Endodermal cell (in vitro differentiated cells): ENCODE data around the gene COQ2. TPM values are rescaled to one million over a fixed set of nuclear protein-coding genes. Genes with fewer than 3 reads are reported as not detected.
A peak's percentile ranks its signal among the peaks of the same experiment; 100 is the strongest.

Experiments used
- DNase-seq: peaks from one replicate; pipeline ENCODE4 v3.0.0-alpha.2; 2017
- H3K27ac ChIP-seq: 2 replicates; pipeline ENCODE4 v1.5.1; 2013; ENCODE audit warnings: mild to moderate bottlenecking, low read depth, low read length, moderate library complexity
- H3K27me3 ChIP-seq: 2 replicates; pipeline ENCODE4 v1.6.1; 2013; ENCODE audit warnings: mild to moderate bottlenecking, low read length, moderate library complexity; ENCODE audit not compliant: insufficient read depth, control insufficient read depth, poor library complexity, severe bottlenecking
- H3K36me3 ChIP-seq: 2 replicates; pipeline ENCODE4 v1.7.0; 2013; ENCODE audit warnings: mild to moderate bottlenecking, low read length, moderate library complexity; ENCODE audit not compliant: control insufficient read depth, insufficient read depth
- H3K4me1 ChIP-seq: one replicate; pipeline ENCODE4 v1.7.0; 2013; ENCODE audit warnings: low read length; ENCODE audit not compliant: control insufficient read depth, insufficient read depth
- H3K4me3 ChIP-seq: 2 replicates; pipeline ENCODE4 v1.5.1; 2013; ENCODE audit warnings: mild to moderate bottlenecking, low read length, moderate library complexity
- H3K9ac ChIP-seq: 2 replicates; pipeline ENCODE4 v1.6.1; 2013; ENCODE audit warnings: mild to moderate bottlenecking, low read length, moderate library complexity; ENCODE audit not compliant: poor library complexity, severe bottlenecking; ENCODE audit errors: extremely low read depth
- H3K9me3 ChIP-seq: 2 replicates; pipeline ENCODE4 v1.6.1; 2013; ENCODE audit warnings: mild to moderate bottlenecking, low read length, moderate library complexity; ENCODE audit not compliant: control insufficient read depth
- H3K27ac Mint-ChIP-seq: 2 replicates; pipeline ENCODE4 v1.8.0; 2020; ENCODE audit warnings: mixed read lengths
- H3K27me3 Mint-ChIP-seq: 2 replicates; pipeline ENCODE4 v1.8.0; 2021; ENCODE audit warnings: mild to moderate bottlenecking, mixed read lengths; ENCODE audit not compliant: insufficient read depth
- H3K36me3 Mint-ChIP-seq: 2 replicates; pipeline ENCODE4 v1.8.0; 2020; ENCODE audit warnings: low read depth, mixed read lengths
- H3K4me1 Mint-ChIP-seq: 2 replicates; pipeline ENCODE4 v1.8.0; 2020; ENCODE audit warnings: mixed read lengths
- H3K4me3 Mint-ChIP-seq: 2 replicates; pipeline ENCODE4 v1.8.0; 2020; ENCODE audit warnings: mild to moderate bottlenecking, moderate library complexity, mixed read lengths
- H3K9me3 Mint-ChIP-seq: 2 replicates; pipeline ENCODE4 v1.8.0; 2020; ENCODE audit warnings: mild to moderate bottlenecking, mixed read lengths
- CTCF ChIP-seq: fragments of 200-600 bp; sonication (generic); conservative IDR thresholded peaks from 2 replicates; pipeline ENCODE4 v1.5.0; 2021; ENCODE audit warnings: antibody characterized with exemption, mild to moderate bottlenecking
- WGBS, 2 experiments: methylation state at CpG; one replicate each; pipeline versions ENCODE4 v1.1.5 to v1.1.7; 2013; ENCODE audit warnings: missing lambda C conversion rate in 2 of 2, mixed read lengths in 1 of 2; ENCODE audit not compliant: insufficient coverage in 1 of 2, insufficient read length in 1 of 2; 5-methylcytosine and 5-hydroxymethylcytosine counted together
- total RNA-seq, 2 donors: library from RNA; stranded (reverse); fragmentation: NEBNext Ultra II Directional in 1 of 2; extraction: Animal tissue kit (Norgen Biotek cat#: 25700) in 1 of 2; gene quantifications; 2 replicates in 1 of 2; 3 replicates in 1 of 2; pipeline ENCODE4 v1.2.1, GENCODE V29; 2021

Gene COQ2
- total RNA-seq, 2 donors from 2014 or later: 17.7 to 18.4 TPM

GRCh38 chr4:83248486-83248885 lies 36.1 kb downstream of the COQ2 start:
- H3K36me3 ChIP-seq: no peaks in the 10 kb centered on the region
- Mint-ChIP-seq H3K9me3 (peaks cover 5% of the 10 kb centered on the region), H3K4me1 (peaks cover 4% of the 10 kb centered on the region), H3K36me3 (peaks cover 1% of the 10 kb centered on the region), H3K27me3 (no peaks in the 10 kb centered on the region), H3K4me3 (no peak overlapping the region), H3K27ac (no peak overlapping the region)
- WGBS, 2 experiments: 91 to 100% methylated on average over 1 to 5 of the region's 5 CpGs
- no peaks in the 10 kb centered on the region for H3K27me3 ChIP-seq
- H3K9ac ChIP-seq: no peak overlapping the region
- H3K27ac ChIP-seq: no peak overlapping the region
- no peaks in the 10 kb centered on the region for H3K9me3 ChIP-seq
- peak; percentile 52 for DNase-seq
- no peak for TF ChIP-seq CTCF
- H3K4me1 ChIP-seq: no peaks in the 10 kb centered on the region
- H3K4me3 ChIP-seq: no peak overlapping the region

- Mint-ChIP-seq H3K27ac (no peak overlapping the region), H3K4me3 (no peak overlapping the region), H3K9me3 (peaks cover 7% of the 10 kb centered on the region), H3K27me3 (no peaks in the 10 kb centered on the region), H3K4me1 (peaks cover 4% of the 10 kb centered on the region), H3K36me3 (peaks cover 2% of the 10 kb centered on the region)
- no peaks in the 10 kb centered on the region for H3K36me3 ChIP-seq
- H3K9me3 ChIP-seq: no peaks in the 10 kb centered on the region
- 89 to 98% methylated on average over 6 to 12 of the region's 12 CpGs for WGBS, 2 experiments
- no peak for TF ChIP-seq CTCF
- no peak overlapping the region for H3K27ac ChIP-seq
- DNase-seq: peak; percentile 44
- H3K4me1 ChIP-seq: no peaks in the 10 kb centered on the region
- H3K4me3 ChIP-seq: no peak overlapping the region
- no peak overlapping the region for H3K9ac ChIP-seq
- no peaks in the 10 kb centered on the region for H3K27me3 ChIP-seq
Measured at GRCh38 chr4:83247415-83248357, 36.9 kb downstream of the COQ2 start.

GRCh38 chr4:83241132-83241531 lies 43.5 kb downstream of the COQ2 start:
- no peak for TF ChIP-seq CTCF
- no peaks in the 10 kb centered on the region for H3K27me3 Mint-ChIP-seq

More at GRCh38 chr4:83241132-83241531, 43.5 kb downstream of the COQ2 start:
- H3K9ac ChIP-seq: no peak overlapping the region
- no peak overlapping the region for H3K4me3 Mint-ChIP-seq
- no peak overlapping the region for H3K27ac Mint-ChIP-seq
- H3K4me3 ChIP-seq: no peak overlapping the region
- no peaks in the 10 kb centered on the region for H3K9me3 ChIP-seq
- peaks cover 7% of the 10 kb centered on the region for H3K9me3 Mint-ChIP-seq
- H3K27ac ChIP-seq: no peak overlapping the region
- H3K27me3 ChIP-seq: no peaks in the 10 kb centered on the region
- H3K4me1 Mint-ChIP-seq: peaks cover 1% of the 10 kb centered on the region
- 97 to 100% methylated on average over 1 of the region's 1 CpG for WGBS, 2 experiments
- no peaks in the 10 kb centered on the region for H3K4me1 ChIP-seq
- no peak for DNase-seq
- peaks cover 2% of the 10 kb centered on the region for H3K36me3 Mint-ChIP-seq
- H3K36me3 ChIP-seq: no peaks in the 10 kb centered on the region
